HG03135 (cell line): ENCODE measurements around the gene SEMA3B.

Experiments used
- ATAC-seq: cut with Tn5 transposase; IDR thresholded peaks from one replicate; pipeline ENCODE4 v1.9.1; 2021; ENCODE audit warnings: mild to moderate bottlenecking, moderate library complexity; ENCODE audit not compliant: unreplicated experiment

SEMA3B gene

DNA sequence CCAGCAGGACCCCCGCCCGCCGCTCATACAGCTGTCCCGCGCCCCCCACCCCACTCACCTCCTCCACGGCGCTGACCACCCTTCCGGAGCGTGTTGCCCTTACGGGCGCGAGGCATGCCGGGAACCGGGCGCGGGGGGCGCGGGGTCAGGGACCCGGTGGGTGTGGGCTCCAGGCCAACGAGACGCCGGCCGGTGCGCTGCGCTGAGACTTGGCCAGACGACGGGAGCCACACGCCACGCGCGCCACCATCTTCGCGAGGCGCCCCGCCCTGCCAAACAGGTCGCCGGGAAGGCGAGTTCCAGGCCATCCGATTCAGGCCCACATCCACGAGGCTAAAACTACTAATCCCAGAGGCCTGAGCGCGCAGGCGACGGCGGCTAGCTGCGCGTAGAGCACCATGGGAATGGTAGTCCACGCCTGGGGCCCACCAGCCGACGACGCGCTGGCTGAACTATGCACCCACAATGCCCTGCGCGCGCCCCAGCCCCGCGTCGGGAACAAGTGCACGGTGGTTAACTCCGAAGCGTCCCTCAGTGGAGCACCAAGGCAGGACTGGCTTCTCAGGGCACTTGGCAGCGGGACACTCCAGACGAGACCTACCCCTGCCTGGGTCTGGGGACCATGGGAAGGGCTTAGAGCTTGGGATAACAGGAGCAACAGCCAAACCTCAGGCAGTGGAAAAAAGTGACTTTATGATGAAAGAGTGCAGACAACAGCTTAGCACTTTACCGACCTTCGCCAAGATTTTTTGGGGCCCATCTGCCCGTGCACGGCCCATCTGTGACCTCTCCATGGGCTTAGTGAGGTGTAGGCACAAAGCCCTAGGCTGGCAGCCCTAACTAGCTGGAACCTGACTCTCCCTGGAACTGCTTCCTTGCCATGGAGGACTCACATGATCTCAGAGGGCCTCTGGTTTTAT, 23.5 kb downstream of the SEMA3B start, which contains the start of gene IFRD2:
Gene IFRD2 (minus strand): TSS at position 271 of the 920 bp plus-strand sequence. CDS start 155 bp downstream, at position 116.
- ATAC-seq = peak; percentile 93

DNA sequence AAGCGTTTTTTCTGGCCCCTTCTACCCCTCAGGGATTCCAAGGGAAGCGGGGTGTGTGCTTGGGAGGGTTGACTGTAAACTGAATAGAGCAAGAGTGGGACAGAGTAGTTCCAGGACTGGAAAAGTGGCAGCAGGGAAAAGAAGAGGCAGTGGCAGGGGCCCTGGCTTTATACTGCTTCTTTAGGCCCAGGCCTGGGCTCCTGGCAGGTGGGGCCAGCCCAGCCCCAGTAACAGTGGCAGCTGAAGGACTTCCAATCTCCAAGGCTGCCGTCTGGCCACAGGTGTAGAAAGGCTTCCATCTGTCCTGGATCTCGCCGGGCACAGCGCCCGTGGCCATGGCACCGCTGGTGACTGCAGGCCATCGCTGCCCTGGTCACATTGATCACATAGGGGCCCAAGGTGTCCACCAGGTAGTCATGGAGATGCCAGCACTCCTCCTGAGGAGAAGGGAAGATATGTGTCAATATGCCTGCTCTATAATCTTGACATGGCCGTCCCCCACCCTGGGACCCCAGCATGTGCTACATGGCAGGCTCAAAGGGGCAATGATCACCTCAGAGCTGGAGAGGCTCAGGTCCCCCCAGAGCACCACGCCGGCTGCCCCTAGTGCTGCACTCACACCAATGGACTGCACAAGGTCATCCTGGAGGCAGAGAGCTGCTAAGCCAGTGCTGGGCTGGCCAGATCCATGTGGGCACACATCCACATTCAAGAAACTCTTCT, 24.3 kb downstream of the SEMA3B start:
- ATAC-seq = no peak

DNA sequence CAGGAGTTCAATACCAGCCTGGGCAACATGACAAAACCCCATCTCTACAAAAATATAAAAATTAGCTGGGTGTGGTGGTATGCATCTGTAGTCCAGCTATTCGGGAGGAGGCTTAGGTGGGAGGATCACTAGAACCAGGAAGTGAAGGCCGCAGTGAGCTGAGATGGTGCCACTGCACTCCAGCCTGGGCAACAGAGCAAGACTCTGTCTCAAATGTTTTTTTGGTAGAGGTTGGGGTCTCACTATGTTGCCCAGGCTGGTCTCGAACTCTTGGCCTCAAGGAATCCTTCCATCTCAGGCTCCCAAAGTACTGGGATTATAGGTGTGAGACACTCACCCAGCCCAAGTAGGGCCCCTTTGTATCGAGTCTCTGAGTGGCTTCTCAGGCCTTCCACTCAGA, 25.1 kb downstream of the SEMA3B start:
- ATAC-seq = no peak

DNA sequence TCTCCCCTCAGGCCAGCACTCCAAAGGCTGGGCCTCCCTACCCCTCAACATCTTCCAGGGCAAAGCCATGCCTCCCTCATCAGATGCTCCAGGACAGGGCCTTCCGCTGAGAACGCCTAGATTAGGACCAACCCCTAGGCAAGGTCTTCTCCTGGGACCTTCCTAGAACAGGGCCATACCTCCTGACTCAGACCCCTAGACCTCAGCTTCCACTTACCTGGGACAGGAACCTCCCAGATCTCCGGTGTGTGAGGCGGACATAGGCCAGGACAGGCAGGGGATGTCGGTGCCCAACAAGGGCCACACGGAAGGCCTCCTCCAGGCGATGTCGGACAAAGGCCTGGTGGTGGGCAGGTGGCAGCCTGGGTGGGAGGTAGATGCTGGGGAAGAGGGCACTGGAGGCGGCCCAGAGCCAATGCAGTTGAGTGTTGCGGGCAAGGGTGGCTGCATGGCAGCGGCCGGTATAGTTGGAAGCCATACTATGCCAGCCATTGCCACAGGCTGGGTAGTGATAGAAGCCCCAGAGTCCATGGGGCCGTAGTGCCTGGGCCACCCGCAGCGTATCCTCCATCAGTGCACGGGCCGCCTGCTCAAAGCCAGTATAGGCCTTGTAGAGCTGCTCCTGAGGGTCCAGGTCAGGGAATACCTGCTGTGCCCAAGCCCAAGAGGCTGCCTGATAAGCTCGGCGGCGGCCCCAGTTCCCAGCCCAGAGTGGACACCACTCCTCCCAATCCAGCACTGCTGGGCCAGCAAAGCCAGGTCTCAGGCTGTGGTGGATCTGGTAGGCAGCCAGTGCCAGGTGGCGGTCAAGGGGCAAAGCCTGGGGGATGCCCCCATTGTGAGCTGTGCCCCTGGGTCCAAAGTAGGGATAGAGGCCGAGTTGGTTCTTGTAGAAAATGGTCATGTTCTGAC, 25.8 kb downstream of the SEMA3B start:
- ATAC-seq = no peak

DNA sequence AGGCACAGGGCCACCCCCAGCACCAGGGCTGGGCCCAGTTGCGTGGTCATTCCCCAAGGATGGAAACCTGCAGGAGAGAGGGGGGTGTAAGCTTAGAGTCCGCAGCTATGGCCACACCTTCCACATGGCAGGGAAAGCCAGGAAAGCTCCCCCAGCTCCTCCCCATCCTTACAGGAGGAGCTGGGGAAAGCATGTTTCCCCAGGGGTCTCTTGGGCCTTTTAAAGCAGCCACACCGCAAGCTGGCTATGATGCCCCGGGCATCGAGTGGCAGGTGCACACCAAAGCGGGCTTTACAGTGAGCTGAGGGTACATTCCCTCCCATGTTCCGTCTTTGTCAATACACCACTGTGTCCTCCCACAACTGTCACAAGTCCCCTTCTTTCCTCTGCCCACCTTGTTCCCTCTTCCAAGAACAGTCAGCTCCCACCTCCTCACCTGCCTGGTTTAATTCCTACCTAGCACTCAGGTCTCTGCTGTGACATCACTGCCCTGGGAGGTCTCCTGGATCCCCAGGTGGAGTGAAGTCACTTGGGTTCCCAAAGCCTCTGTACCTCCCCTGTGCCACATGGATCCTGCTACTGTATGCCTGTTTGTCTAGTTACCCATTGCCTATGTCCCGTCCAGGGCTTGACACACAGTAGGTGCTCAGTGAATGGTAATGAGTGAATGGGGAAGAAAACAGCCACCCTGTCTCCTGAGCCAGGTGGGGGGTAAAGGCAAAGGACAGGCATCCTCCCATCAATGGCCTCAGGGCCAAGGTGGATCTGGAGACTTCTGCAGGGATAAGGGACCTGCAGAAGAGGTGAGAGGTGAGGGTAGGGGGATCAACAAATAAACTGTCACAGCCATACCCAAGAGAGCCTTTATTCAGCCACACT, 26.8 kb downstream of the SEMA3B start:
- no peak for ATAC-seq

DNA sequence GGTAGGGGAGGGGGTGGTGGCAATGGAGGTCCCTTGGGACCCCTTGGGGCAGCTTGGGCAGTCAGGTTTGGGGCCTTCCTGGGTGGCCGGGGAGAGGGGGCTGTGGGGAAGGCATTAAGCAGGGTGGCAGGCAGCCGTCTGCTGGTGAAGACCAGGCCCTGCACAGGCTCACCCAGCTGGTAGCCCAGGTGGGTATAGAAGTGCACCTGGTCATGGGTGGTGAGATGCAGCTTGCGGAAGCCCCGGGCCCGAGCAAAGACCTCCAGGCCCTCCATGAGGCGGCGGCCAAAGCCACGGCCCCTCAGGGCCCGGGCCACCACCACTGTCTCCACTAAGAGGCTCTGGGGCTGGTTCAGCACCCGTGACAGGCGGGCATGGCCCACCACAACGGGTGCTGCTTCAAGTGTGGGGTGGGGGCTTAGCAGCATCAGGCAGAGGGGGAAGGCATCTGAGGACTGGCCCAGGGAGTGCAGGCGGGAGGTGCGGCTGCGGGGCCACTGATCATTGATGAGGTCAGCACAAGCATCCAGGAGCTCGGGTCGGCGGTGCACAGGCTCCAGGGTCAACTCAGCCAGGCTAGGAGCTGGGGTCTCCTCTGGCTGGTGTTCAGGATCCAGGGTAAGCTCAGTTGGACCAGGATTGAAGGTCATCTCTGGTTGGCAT, 27.9 kb downstream of the SEMA3B start:
- ATAC-seq = no peak

DNA sequence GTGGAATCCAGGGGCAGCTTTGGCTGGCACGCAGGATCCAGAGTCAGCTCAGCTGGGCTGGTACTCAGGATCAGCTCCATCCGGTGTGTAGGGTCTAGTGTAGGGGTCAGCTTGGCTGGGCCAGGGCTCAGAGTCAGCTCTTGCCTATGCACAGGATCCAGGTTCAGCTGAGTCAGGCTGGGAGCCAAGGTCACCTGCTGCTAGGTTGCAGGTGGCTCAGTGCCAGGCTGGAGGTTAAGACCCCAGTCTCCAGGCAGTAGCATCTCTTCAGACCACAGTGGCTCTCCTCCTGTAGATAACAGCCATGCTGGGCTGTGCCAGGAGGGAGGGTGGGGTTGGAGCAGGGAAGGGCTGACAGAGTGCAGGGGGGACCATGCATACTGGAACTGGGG, 28.4 kb downstream of the SEMA3B start:
- no peak for ATAC-seq

DNA sequence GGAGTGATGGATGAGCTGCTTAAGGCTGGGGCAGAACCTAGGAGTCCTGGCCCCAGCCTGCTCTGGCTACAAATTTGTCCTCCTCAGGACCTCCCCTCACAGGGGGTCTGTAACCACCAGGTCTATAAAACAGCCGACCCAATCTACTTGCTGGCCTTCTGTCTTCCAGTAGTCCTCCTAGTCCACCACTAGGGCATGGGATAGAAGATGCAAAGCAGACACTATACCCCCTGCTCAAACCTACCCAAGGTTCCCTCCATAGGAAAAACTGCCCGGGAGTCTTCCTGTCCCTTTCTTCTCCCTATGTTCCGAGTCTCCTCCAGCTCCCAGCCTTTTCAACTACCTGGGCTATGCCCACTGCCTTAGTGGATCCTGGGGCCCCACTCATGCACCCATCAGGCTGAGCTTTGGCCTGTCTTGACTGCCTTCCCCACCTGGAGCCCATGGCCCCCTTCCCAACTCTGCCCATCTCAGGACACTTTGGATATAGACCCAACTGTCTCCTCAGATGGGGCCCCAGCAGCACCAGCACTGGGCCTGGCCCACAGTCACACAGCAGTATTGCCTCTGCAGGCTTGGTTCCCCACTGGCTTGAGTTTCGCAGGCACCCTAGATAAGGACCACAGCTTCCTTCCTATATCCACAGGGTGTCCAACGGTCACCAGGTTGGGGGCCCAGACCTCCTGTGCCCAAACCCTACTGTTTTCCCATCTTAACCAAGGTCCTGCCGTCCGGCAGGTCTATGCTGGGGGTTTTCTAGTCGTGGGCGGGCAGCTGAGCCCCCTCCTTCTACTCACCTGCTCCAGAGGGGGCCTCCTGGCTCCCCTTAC, 29.2 kb downstream of the SEMA3B start:
- ATAC-seq = no peak

DNA sequence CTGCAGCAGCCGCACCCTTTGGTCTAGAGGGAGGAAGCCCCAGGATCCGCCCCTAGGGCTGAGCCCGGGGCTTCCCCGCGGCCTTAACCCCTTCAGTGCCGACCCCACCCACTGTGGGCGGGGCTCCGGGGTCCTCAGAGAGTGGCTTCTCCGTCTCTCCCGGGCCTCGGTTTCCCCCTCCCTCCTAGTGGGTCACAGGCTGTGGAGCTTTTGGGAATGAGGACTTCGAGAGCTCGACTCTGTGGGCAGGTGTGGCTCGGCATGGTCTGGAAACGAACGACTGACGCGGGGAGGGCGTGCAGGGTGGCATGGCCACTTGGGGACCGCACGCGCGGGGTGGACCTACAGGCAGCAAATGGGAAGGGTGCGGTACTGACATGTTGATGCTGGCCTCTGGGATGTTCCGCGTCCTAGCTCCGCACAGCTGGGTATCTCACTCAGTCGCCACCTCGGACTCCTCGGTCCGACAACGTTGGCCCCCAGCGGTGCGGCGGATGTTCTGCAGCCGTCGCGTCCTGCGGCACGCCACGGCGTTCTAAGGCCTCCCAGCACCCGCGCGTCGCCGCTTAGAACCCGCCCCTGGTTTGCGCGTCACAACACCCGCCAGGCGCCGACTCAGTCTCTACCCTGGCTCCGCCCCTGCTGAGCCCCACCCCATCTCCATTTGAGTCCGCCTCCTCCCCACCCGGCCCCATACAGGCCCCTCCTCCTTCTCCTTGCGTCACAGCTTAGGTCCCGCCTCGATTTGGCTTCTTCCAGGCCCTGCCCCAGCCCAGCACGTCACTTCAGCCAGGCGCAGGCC, 30.1 kb downstream of the SEMA3B start, which contains the start of the genes HYAL3 and NAA80:
Gene HYAL3 (minus strand): TSS at position 570 of the 802 bp plus-strand sequence. CDS start 3,803 bp downstream, outside the sequence.
Gene NAA80 (minus strand): TSS at position 570 of the 802 bp plus-strand sequence. CDS start 1,942 bp downstream, outside the sequence.
- peak; percentile 81 for ATAC-seq

DNA sequence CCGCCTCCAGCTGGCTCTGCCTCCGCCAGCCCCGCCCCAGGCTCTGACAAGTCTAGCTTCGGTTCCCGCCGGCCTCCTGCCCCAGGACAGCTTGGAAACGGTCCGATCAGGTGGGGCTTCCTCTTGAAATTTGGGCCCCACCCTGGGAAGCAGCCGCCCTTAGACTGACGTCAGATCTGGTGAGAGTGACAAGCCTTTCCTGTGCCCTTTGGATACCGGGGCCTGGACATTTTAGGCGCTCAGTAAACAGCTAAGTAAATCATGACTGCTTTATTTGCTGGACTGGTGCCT, 30.6 kb downstream of the SEMA3B start:
- no peak for ATAC-seq

DNA sequence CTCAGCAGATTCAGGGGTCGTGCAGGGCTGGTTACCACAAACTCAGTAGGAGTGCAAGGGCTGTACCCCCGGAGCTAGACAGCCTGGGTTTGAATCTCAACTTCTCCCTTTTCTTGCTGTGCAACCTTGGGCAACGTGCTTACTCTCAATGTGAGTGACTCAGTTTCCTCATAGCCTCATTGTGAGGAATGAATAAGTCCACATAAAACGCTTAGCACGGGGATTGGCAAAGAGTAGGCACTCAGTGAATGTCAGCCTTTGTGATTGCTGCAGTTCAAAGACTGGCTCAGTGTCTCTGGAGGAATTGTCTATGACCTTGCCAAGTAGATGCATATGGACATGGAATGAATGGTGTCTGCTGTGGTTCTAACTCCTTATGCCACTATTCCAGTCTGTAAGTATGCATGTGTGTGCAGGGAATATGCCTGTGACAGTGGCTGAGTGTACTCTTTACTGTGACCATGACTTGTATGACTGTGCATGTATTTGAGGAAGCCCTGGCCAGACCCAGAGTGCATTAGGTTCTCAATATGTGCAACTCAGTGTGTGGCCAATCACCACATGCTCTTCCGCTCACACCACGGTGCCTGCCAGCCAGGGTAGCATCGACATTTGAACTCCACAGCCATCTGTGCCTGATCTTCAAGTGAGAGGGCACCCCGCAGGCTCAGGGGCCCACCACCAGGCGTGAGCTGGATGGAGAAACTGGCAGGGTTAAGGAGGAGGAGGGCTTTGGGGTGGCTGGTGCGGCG, 31.2 kb downstream of the SEMA3B start:
- ATAC-seq = no peak

DNA sequence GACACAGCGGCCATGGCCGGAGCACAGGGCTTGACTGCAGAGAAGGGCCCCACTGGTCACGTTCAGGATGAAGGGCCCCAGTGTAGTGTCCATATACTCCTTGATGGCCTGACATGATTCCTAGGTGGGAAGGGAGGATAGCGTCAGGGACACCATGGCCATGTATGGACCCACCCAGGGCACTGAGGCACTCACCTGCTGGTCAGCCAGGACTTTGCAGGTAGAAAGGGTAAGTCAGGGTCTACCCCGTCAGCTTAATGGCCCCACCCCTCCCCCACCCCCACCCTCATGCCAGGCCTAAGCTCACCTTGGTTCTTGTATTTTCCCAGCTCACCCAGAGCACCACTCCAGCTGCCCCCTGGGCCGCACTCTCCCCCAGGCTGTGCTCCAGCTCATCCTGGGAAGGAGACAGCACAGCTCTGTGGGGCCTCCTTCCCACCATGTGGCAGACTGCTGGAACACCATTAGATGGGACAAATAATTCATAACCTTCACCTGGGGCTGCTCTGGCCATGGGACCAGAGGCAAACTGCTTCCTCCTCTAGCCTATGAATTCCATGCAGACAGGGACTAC, 31.8 kb downstream of the SEMA3B start:
- no peak for ATAC-seq

DNA sequence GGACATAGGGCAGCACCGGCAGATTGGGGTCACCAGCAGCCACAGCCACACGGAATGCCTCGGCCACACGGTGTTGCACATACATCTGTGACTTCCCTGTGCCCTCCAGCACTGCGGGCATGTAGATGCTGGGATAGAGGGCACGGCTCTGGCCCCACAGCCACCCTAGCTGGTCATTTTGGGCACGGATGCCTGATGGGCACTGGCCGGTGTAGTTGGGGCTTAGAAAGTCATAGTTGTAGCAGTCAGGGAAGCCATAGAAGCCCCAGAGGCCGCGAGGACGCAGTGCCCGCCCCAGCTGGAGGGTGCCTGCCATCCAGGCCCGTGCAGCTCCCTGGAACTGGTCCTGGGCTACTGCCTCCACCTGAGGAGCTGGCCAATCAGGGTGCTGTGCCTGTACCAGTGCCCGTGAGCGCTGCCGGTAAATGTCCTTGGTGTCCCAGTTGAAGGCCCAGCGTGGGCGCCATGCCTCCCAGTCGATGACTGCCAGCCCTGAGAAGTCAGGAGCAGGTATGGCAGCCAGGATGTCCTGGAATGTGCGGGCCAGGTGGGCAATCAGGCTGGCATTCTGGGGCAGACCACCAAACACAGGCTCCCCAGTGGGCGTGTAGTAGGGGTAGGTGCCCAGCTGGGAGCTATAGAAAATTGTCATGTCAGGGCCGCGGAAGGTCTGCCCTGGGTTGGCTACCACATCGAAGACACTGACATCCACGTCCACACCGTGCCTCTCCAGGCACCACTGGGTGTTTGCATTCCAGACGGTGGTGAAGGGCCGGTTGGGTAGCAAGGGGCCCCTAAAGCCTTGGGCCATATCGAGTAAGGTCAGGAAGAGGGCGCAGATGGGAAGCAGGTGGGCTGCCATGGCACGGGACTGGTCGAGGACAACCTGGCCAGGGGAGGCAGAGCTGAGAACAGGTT, 33.4 kb downstream of the SEMA3B start:
- ATAC-seq = no peak

DNA sequence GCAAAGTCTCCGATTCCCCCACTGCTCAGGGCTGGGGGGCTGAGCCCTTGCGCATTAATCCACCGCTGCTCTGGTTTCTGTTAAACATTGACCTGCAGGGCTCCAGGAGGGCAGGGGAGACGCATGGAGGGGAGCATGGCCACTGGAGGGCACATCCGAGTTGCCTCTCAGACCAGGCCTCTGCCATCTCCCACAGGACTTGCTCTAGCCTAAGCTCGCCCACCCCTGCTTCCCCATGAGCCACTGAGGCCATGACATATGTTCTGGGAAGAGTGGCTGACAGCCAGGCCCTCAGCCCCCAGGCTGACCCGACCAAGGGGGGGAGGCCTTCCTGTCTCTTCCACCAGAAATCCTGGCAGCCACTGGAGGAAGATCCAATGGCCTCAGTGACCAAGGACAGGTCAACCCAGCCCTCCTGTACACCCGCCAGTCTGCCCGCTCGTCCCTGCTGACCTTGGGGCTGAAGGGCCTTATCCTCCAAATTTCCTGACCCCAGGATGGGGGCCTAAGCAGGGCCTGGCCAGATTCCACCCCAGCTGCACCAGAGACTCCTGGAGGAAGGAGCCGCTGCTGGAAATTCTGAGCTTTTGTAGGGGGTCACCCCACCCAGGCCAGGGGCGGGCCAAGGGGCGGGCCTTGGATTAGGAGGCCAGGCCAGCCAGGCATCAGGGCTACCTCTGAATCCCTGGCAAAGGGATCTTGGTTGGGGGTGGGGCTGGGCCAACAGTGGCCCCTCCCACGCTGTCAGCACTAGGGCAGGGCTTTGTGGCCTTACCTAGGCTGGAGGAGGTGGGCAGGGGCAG, 34.3 kb downstream of the SEMA3B start, which contains the start of gene HYAL1:
Gene HYAL1 (minus strand): TSS at position 562 of the 803 bp plus-strand sequence. CDS start 618 bp downstream, outside the sequence.
- no peak for ATAC-seq

DNA sequence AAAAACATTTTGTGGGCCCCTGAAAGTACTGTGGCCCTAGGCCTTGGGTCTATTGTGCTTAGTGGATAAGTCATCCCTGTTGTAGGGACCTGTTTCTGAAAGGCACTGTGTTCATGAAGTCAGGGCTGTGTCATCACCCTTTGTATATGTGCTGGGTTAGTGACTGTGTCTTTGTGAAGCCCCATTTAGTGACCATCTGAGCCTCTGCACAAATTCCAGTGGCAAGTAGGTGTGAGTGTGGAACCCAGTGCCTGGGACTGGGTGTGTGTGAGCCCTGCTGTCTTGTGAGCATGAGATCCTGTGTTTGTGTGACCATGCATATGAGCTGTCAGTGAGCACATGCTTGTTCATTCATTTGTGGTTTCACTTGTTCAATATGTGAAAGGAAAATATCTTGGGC, 35.7 kb downstream of the SEMA3B start:
- no peak for ATAC-seq
